Stimulated activated CD8-positive, alpha-beta memory T cell treated with anti-CD3 and anti-CD28 coated beads, Interleukin-2, amount 100 ng/mL, for 48 hours (primary cell): ENCODE measurements around the gene CLMN.
"Not testable (repeated sequence)": the region's sequence is repeated elsewhere in the genome, so short reads cannot be mapped to it uniquely, and the experiment has no call there.

Source experiments
- DNase-seq, 2 donors: peaks; one replicate each; pipeline ENCODE4 v3.0.0-alpha.2; 2020; ENCODE audit warnings: low read depth in 2 of 2

CLMN gene

GRCh38 chr14:95218472-95219193 lies 101.1 kb downstream of the CLMN start:
- DNase-seq = no peak

GRCh38 chr14:95218006-95218405 lies 101.7 kb downstream of the CLMN start:
- no peak for DNase-seq

- DNase-seq = no peak
Observed at GRCh38 chr14:95217391-95217900, 102.3 kb downstream of the CLMN start.

GRCh38 chr14:95216008-95216407 lies 103.7 kb downstream of the CLMN start:
- no peak for DNase-seq

- no peak for DNase-seq
Observed at GRCh38 chr14:95215094-95215725, 104.5 kb downstream of the CLMN start.

GRCh38 chr14:95213774-95214173 lies 105.9 kb downstream of the CLMN start:
- no peak for DNase-seq

GRCh38 chr14:95211721-95212504 lies 107.8 kb downstream of the CLMN start:
- no peak for DNase-seq

GRCh38 chr14:95210699-95211098 lies 109.0 kb downstream of the CLMN start:
- no peak for DNase-seq

GRCh38 chr14:95208598-95208997 lies 111.1 kb downstream of the CLMN start:
- no peak for DNase-seq

GRCh38 chr14:95207475-95208233 lies 112.1 kb downstream of the CLMN start:
- no peak for DNase-seq

GRCh38 chr14:95206534-95206933 lies 113.2 kb downstream of the CLMN start:
- no peak for DNase-seq

- DNase-seq = no peak
Observed at GRCh38 chr14:95204705-95205104, 115.0 kb downstream of the CLMN start.

GRCh38 chr14:95201745-95202144 lies 118.0 kb downstream of the CLMN start:
- DNase-seq = not testable (repeated sequence)

- DNase-seq = no peak
Observed at GRCh38 chr14:95200404-95200803, 119.3 kb downstream of the CLMN start.

GRCh38 chr14:95199298-95199983 lies 120.3 kb downstream of the CLMN start:
- DNase-seq = no peak

GRCh38 chr14:95198320-95198719 lies 121.4 kb downstream of the CLMN start:
- DNase-seq = no peak

- DNase-seq = no peak
Observed at GRCh38 chr14:95197551-95197950, 122.2 kb downstream of the CLMN start.

- DNase-seq = no peak
Observed at GRCh38 chr14:95196826-95197545, 122.7 kb downstream of the CLMN start.

- DNase-seq = no peak
Observed at GRCh38 chr14:95196268-95196667, 123.4 kb downstream of the CLMN start.

GRCh38 chr14:95195031-95195430 lies 124.7 kb downstream of the CLMN start:
- no peak for DNase-seq

- DNase-seq = no peak
Observed at GRCh38 chr14:95193081-95193480, 126.6 kb downstream of the CLMN start.
